ENCODE results near the gene ZNF81. TPM values are rescaled to one million over a fixed set of nuclear protein-coding genes. Genes with fewer than 3 reads are reported as not detected.

Gene ZNF81
- total and polyA plus RNA-seq, 4 donors, result 0.75 to 11.8 (median 6.5) TPM

- ATAC-seq (ENCODE audit: insufficient read depth, low FRiP score), result no peak
- no peak for TF ChIP-seq CTCF (IDR thresholded peaks at IDR 0.05; ENCODE audit: control extremely low read depth, extremely low read depth)
These were observed 20.5 kb upstream of the ZNF81 start for GRCh38 chrX:47815901-47816845.

GRCh38 chrX:47817421-47817820 is 19.3 kb upstream of the ZNF81 start:
- H3K27me3 ChIP-seq (ENCODE audit: control insufficient read depth in 3 of 3, insufficient read depth in 3 of 3, low read length in 2 of 3), result no peaks in the 10 kb centered on the region
- no peaks in the 10 kb centered on the region for H3K9me3 ChIP-seq (ENCODE audit: control insufficient read depth in 4 of 4, insufficient read depth in 3 of 4, low read length in 3 of 4)
- H3K36me3 ChIP-seq (ENCODE audit: control insufficient read depth in 4 of 4, insufficient read depth in 4 of 4, low read length in 4 of 4), result no peaks in the 10 kb centered on the region
- ATAC-seq (ENCODE audit: insufficient read depth, low FRiP score), result no peak
- 7 to 8% methylated on average over 1 of the region's 1 CpG for WGBS, 2 donors
- no peak for TF ChIP-seq CTCF (IDR thresholded peaks at IDR 0.05; ENCODE audit: control extremely low read depth, extremely low read depth)
- peaks cover 0 to 1% (median 0%) of the 10 kb centered on the region in 5 donors for H3K4me1 ChIP-seq (ENCODE audit: control insufficient read depth in 5 of 5, insufficient read depth in 5 of 5, low read length in 5 of 5)
- no peak overlapping the region for H3K9ac ChIP-seq (ENCODE audit: insufficient read depth in 1 of 2, low read length in 2 of 2)
- no peak overlapping the region for H3K4me3 ChIP-seq
- DNase-seq, result no peak
- H3K27ac ChIP-seq (ENCODE audit: low read depth in 1 of 2, low read length in 1 of 2), result no peak overlapping the region

More at GRCh38 chrX:47815901-47816845, 20.5 kb upstream of the ZNF81 start:
- peak in 1 of 3 donors; percentile 1 for DNase-seq
- H3K4me3 ChIP-seq, result no peak overlapping the region
- no peak overlapping the region for H3K27ac ChIP-seq (ENCODE audit: low read depth in 1 of 2, low read length in 1 of 2)
- H3K4me1 ChIP-seq (ENCODE audit: control insufficient read depth in 5 of 5, insufficient read depth in 5 of 5, low read length in 5 of 5), result peaks cover 0 to 1% (median 0%) of the 10 kb centered on the region in 5 donors
- 36 to 41% methylated on average over 4 of the region's 4 CpGs for WGBS, 2 donors
- H3K9me3 ChIP-seq (ENCODE audit: control insufficient read depth in 4 of 4, insufficient read depth in 3 of 4, low read length in 3 of 4), result no peaks in the 10 kb centered on the region
- no peak overlapping the region for H3K9ac ChIP-seq (ENCODE audit: insufficient read depth in 1 of 2, low read length in 2 of 2)
- H3K27me3 ChIP-seq (ENCODE audit: control insufficient read depth in 3 of 3, insufficient read depth in 3 of 3, low read length in 2 of 3), result no peaks in the 10 kb centered on the region
- H3K36me3 ChIP-seq (ENCODE audit: control insufficient read depth in 4 of 4, insufficient read depth in 4 of 4, low read length in 4 of 4), result no peaks in the 10 kb centered on the region

GRCh38 chrX:47817897-47818296 is 18.8 kb upstream of the ZNF81 start:
- Histone ChIP-seq H3K4me1 (ENCODE audit: control insufficient read depth in 5 of 5, insufficient read depth in 5 of 5, low read length in 5 of 5) (peaks cover 0 to 1% (median 0%) of the 10 kb centered on the region in 5 donors), H3K9me3 (ENCODE audit: control insufficient read depth in 4 of 4, insufficient read depth in 3 of 4, low read length in 3 of 4) (no peaks in the 10 kb centered on the region), H3K9ac (ENCODE audit: insufficient read depth in 1 of 2, low read length in 2 of 2) (no peak overlapping the region), H3K36me3 (ENCODE audit: control insufficient read depth in 4 of 4, insufficient read depth in 4 of 4, low read length in 4 of 4) (no peaks in the 10 kb centered on the region), H3K27me3 (ENCODE audit: control insufficient read depth in 3 of 3, insufficient read depth in 3 of 3, low read length in 2 of 3) (no peaks in the 10 kb centered on the region), H3K4me3 (no peak overlapping the region), H3K27ac (ENCODE audit: low read depth in 1 of 2, low read length in 1 of 2) (no peak overlapping the region)
- DNase-seq, result no peak
- no peak for TF ChIP-seq CTCF (IDR thresholded peaks at IDR 0.05; ENCODE audit: control extremely low read depth, extremely low read depth)
- ATAC-seq (ENCODE audit: insufficient read depth, low FRiP score), result no peak
- WGBS, 2 donors, result 71 to 92% methylated on average over 1 of the region's 1 CpG

All from lung (tissue), 12 donors.